22Rv1 (cell line): ENCODE results near the gene PLXND1.

Experiments
- CTCF ChIP-seq: fragments of 450-650 bp; IDR thresholded peaks from 2 replicates; pipeline ENCODE4 v1.5.1; 2017; ENCODE audit warnings: mild to moderate bottlenecking
- ZFX ChIP-seq: fragments of 450-650 bp; IDR thresholded peaks from 2 replicates; pipeline ENCODE4 v1.6.1; 2017; ENCODE audit warnings: antibody characterized with exemption, borderline replicate concordance

GRCh38 chr3:129613367-129613740 is 6.9 kb upstream of the PLXND1 start:
- TF ChIP-seq CTCF: no peak
- TF ChIP-seq ZFX: no peak
